ENCODE results near the gene SLC12A6.
"Not testable (repeated sequence)": the region's sequence is repeated elsewhere in the genome, so short reads cannot be mapped to it uniquely, and the experiment has no call there.

The SLC12A6 gene

DNA sequence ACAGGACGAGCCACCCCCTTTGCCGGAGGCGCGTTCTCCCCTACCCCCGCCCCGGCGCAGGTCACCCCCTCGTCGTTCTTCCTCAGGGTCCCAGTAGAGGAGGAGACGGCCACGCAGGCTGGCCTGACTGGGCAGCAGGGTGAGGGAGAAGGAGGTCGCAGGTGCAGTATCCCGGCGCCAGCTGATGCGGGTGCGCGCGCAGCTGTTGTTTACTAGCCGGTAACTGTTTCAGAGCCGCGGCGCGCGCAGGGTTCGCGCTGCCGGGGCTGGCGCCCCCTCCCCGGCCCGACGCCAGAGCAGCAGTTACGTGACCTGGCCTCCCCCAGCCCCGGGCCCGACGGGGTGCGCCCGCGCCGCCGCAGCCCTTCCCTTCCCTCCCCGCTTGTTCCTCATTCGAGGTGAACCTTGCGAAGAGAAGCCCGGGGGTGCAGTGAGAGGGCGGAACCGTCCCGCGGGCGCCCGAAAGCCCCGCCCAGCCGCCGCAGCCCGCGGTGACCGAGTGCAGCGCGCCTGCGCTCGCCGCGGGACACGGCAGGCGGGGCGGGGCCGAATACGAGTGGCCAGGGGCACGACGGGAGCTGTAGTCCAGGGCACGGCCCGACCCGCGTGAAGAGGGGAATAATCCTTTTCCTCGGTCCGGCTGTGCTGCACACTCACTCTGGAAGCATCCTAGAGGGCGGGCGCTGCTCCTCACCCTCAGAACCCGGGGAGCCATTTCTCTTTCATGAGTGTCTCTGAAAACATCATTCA lies at the start of gene SLC12A6:
SLC12A6 (minus strand) TSS at position 225 of the 750 bp plus-strand sequence. CDS start 1,101 bp downstream, outside the sequence.
- DNase-seq = peak; percentile 93

DNA sequence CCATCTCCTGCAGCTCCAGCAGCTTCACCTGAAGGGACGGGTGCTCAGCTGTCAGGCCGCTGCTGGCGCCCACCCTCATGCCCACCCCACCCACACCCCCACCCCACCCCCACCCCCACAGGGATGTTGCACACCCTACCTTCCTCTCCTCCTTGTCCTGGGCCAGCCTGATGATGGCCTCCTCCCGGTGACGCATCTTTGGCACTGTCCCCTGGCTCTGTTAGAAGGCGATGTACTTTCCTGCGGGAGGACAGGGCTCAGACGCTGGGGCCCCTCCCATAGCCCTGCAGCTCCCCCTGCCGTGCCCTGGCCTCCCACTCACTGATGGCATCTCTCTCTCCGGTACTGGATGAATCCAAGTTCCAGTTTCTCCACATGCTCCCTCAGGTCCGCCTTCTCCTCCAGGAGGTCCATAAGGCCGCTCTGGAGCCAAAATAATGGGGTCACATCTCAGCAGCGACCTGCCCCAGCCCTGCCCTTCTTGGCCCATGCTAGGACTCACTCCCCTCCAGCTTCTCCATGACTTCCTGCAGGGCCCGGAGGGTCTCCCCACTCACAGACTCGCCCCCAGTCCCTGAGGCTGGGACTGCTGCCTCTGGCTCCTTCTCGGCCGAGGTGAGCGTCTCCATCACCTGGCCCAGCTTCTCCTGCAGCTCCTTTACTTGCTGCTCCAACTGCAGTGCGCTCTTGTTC lies 44.4 kb upstream of the SLC12A6 start:
- DNase-seq = not testable (repeated sequence)

DNA sequence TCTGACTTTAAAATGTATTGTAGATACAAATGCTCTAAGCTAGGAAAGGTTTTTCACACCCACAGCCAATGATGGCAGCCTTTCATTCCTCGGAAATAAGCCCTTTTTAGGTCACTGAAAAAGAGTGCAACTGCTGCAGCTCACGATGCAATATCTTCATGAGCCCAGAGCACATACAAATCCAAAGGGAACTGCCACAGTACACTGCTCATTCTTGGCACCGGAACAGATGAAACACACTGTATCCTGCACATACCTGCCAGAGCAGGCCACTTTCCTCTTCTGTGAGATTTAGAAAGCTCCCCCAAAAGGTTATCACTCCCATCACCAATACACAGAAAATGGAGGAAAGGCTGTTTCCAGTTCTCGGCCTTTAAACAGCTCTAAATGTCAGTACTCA lies 42.9 kb upstream of the SLC12A6 start:
- DNase-seq = not testable (repeated sequence)

DNA sequence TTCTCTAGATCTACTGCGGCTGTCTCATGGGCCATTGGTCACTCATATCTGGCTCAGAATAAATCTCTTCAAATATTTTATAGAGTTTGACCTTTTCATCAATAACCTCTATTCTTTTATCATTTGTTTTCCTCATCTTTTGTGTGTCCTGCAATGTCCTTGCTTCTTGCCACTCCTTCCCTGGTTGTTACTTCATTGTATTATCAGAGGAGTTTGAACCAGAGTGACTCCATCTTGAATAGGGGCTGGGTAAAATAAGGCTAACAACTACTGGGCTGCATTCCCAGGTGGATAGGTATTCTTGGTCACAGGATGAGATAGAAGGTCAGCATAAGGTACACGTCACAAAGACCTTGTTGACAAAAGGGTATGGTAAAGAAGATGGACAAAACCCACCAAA lies 39.3 kb upstream of the SLC12A6 start:
- no peak for DNase-seq

DNA sequence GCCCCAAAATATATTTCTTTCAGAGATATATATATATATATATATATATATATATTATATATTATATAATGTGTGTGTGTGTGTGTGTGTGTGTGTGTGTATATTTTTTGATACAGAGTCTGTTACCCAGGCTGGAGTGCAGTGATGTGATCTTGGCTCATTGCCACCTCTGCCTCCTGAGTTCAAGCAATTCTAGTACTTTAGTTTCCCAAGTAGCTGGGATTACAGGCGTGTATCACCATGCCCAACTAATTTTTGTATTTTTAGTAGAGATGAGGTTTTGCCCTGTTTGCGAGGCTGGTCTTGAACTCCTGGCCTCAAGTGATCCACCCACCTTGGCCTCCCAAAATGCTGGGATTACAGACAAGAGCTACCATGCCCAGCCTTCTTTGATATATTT lies 38.0 kb upstream of the SLC12A6 start:
- DNase-seq = not testable (repeated sequence)

DNA sequence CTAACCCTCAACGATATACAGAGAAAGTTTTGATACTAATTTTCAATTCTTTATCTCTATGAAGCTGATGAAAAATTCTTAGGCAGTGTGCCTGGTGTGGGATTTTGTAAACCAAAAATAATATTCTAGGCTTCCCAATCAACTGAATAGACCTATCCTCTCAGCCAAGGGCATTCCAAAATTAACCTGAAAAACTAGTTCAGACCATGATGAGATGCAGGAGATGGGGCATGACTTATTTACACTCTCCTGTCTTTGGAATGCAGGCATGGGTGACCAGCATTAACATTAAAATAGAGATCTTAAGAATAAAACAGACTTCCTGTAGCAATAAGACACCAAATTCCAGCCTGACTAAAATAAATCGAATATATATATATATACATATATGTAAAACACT lies 37.2 kb upstream of the SLC12A6 start:
- DNase-seq = no peak

DNA sequence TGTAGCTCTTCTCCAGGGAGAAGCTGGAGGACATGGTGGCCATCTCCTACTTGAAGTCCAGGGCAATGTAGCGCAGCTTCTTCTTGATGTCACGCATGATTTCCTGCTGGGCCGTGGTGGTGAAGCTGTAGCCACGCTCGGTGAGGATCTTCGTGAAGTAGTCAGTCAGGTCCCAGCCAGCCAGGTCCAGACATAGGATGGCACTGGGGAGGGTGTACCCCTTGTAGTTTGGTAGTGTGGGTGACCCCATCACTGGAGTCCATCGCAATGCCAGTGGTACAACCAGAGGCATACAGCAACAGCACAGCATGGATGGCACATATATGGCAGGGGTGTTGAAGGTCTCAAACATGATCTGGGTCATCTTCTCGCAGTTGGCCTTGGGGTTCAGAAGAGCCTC lies 36.4 kb upstream of the SLC12A6 start:
- no peak for DNase-seq

DNA sequence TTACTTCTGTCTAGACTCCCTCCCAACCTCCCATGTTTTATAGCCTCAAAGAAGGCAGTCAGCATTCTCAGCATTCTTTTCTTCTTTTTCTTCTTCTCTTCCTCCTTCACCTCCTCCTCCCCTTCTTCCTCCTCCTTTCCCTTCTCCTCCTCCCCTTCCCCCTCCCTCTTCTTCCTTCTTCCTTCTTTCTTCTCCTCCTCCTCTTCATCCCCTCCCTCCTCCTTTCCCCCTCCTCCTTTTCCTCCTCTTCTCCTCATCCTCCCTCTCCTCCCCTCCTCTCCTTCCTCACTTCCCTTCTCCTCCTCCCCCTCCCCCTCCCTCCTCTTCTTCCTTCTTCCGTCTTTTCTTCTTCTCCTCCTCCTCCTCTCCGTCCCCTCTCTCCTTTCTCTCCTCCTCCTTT lies 33.1 kb upstream of the SLC12A6 start:
- no peak for DNase-seq

DNA sequence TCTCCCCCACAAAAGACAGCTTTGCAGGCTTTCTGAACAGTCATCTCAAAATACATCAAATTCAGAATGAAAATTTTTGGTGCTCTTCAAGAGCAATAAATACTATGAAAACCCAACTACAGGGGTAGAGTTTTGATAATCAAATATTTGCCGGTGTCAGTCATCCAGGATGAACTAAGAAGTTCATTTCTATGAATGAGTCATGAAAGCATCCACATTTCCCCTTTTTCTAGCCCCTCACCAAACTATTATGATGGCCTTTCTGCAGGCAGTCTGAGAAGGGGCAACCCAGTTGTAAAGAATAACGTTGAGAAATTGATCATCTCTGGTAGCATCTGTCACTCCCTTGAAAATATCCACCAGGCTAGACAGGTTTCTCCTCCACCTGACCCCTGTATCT lies 32.5 kb upstream of the SLC12A6 start:
- no peak for DNase-seq

DNA sequence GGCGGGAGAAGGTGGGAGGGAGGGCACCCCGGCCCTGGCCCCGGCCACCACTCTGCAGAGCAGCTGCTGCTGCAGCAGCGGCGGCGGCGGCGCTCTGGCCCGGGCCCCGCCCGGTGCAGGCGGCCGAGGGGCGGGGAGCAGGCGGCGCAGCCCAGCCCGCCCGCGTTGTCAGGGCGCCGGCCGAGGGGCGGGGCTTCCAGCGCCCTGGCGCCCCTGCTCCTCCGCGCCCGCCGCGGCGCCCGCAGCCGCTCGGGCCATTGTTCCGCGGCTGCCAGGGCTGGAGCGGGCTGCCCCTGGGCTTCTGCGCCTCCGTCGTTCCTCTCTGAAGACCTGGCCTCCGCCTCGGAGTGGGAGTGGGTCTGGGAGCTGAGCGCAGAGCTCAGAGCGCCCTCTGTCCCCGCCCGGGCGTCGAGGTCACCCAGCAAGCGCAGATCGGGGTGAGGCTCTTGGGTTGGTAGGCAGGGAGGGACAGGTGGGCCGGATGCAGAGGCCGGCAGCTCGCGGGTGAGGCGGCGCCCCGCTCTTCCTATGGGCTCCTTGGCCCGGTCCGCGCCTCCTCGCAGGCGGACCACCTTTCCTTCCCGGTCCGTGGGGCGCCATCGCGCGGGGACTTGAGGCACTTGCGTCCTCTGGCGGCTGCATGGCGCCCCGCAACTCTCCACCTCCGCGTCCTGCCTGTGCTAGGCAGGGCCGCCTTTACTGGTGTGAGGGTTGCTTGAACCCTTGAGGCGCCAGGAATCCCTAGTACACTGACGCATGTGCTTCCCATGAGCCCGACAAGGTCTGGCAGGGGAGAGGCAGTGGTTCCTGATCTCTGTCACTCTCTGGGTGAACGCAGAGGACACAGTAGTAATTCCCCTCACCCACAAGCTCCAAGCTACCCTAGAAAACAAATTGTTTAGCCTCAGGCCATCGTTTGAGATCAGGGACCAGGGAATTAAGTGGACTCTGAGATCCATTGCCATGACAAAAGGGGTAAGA lies 29.8 kb upstream of the SLC12A6 start, which contains the start of gene LPCAT4:
LPCAT4 (minus strand) TSS at position 96 of the 981 bp plus-strand sequence. CDS start 96 bp downstream, outside the sequence.
- DNase-seq = peak; percentile 91

DNA sequence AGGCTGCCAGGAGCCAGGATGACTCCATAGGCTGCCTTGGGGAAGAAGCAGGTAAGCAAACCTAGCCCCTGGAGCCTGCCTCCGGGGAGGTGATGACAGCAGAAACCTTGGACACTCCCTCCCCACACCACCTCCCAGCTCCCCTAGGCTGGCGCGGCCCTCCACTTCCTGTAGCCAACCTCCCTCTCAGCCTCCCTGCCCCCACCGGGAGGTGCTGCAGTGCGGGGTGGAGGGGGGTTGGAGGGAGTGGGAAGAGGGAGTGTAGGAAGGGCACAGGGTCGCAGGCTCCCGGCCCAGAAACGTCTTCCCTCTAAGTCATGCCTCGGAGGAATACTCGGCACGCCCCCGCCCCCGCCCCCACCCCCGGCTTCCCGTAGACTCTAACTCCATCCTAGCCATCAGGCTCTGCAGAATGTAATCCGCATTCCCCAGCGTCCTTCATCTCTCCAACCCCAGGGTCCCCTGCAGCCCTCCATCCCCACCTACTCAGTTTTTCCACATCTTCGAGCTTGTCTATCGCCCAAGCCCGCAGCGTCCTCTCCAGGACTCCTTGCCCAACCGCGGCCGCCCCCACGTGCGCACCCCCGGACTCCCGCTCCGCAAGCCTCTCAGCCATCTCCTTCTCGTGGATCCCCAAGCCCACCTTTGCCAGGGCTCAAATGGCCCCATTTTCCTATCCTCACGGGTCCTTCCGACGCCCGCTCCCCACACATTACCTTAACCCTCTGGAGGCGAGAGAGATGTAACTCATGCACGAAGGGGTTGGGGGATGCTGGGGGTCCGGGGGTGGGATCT lies 28.9 kb upstream of the SLC12A6 start:
- peak; percentile 73 for DNase-seq

DNA sequence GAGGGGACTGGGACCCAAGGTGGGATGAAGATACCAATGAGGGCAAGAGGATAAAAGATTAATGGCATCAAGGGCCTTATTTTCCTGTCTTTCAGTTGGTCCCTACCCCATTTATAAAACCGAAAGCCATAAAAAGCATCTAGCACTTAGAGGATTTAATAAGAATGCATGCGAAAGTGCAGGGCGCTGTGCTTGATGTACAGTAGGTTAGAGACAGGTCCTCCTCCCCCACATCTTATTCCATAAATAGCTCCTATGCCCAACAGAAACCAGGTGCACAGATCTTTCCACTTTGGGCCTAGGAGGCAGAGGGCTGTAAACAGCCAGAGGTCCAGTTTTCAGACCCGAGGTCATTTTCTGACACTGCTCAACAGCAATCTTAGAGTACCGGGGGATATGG lies 28.3 kb upstream of the SLC12A6 start:
- DNase-seq = no peak

DNA sequence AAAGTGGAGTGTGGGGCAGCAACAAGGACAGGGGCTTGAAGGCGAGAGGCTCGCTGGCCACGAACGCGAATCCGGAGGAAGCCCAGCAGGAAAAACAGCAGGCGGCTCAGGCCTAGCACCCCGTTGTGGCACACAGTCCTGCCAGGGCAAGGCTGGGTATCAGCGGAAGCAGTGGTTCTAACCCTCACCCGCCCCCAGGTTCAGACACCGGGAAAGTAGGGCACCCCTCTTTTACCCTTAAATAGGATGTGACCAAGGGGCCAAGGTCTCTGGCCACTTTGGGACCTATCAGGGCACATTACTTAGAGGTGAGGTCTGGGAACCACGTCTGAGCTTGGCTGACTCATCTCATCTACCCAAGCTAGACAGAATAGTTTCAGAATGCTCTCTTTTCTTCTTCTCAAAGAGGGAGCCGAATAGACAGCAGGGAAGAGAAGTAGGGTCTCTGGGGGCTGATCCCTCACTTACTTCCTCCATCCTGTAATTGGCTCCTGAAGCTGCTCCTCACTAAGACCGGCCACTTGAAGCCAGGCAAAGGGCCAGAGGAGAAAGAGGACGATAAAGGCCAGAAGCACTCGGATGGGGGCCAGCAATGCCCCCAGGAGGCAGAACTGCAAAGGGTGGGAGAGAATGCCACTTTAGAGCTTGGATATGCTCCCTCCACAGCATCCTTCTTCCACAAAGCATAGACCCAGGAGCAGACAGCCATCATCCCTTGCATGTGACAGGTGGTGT lies 27.7 kb upstream of the SLC12A6 start:
- DNase-seq = no peak

DNA sequence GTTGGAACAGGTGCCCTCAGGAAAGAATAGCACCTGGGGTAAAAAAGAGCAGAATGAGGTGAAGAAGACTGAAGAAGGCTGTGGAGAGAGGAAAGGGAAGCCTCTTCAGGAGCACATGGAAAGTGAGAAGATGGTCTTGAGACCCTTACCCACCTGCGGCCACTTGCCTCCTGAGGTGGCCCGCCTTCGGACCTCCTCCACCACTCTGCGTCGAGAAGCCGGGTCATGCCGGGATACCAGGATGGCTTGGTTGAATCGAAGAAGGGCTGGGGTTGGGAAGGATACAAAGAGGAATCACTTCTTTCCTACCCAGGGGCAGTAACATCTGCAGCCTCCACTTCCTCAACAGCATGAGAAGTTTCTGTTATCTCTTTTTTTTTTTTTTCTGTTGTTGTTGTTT lies 26.5 kb upstream of the SLC12A6 start:
- DNase-seq = no peak

DNA sequence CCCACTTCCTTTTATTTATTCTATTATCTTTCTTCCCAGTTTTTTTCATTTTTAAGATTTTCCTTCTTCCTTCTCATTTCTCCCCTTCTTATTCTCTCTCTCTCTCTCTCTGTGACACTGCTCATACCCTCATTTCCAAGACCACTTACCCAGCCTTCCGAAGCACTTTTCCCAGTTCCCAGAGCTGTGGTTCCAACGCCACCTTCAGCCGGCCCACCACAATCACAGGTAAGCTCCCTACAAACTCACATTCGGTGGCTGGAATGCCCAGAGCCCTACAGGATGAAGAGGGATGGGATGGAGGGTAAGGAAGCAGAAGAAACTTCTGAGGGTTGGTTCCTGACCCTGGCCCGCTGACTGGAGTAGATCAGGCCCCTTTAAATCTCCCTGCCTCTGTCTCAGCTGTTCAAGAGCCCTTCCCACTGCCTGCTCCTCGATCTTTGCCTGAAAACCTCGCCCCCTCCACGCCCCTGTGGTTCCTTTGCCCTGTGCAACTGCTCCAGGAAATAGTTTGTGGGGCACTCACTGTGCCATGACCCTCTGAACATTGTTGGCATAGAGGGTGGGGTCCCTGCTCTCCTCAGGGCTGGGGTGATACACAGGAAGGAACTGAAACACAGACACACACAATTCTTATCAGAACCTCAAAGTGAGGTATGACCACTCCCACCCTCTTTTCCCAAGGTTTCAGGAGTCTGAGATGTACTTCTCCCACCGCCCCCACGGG lies 24.6 kb upstream of the SLC12A6 start:
- DNase-seq = no peak

DNA sequence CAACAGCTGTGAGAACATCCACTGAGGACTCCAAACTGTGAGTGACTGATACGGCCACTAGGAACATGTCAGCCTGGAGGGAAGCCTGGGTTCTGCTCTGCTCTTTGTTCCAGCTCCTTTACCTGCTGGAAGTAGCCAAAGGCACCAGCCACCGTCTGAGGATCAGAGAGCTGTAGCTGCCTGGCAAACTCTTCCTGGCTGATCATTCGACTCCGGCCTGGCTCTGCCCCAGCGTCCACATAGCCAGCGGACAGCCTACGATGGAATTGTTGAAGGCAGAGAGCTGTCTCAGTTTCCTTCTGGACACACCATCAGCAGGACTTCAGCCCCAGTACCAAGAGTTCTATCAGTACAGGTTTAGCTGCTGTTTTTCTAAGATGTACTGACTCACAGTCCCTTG lies 23.7 kb upstream of the SLC12A6 start:
- no peak for DNase-seq

DNA sequence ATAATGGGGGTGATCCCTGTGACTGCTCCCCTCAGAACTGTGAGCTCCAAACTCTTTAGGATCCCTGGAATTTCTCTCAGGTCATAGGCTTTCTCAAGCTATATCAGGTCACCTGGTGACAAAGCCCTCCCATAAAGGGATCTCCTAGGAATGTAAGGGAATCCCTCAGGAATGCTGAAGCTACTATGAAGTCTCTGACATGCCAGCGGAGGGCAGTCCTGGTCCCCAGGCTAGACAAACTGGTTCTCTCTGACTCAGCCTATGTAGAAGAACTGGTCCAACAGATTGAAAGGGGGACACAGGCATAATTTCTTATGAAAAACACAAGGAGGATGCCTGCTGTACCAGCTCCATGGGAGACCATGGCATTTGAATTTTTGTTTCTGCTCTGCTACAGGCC lies 22.7 kb upstream of the SLC12A6 start:
- no peak for DNase-seq

DNA sequence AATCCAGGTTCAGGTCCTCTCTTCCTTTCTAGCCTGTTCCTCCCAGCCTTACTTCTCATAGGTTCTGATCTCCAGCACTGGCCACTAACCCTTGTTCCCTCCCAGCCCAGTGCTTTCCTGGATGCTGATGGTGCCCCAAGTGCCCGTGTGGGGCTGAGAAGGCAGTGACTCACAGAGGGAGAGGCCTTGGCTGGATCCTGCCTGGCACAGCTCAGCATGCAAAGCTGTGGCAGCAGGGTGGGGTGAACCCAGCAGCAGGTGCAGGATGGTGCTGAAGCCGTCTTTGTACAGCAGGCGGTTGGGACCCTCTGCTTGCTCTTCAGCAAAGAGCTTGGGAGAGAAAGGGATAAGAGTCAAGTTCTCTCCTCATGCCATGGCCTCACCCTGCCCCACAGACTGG lies 21.8 kb upstream of the SLC12A6 start:
- DNase-seq = no peak

DNA sequence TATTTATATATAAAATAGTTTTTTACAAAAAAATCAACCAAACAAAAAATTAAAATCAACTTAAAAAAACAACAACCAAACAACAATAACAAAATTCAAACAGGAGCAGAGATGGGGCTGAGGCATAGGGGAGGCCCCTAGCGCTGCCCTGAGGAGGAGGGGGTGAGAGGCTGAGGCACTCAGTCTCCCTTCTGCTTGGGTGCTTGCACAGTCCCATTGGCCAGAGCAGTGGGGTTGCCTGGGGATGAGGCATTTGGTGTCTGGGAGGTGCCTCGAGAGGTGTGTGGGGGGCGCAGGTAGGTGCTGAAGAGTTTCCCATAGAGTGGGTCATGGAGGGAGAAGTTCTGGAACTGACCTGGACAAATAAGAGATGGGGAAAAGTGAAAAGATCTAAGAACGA lies 21.4 kb upstream of the SLC12A6 start:
- no peak for DNase-seq

DNA sequence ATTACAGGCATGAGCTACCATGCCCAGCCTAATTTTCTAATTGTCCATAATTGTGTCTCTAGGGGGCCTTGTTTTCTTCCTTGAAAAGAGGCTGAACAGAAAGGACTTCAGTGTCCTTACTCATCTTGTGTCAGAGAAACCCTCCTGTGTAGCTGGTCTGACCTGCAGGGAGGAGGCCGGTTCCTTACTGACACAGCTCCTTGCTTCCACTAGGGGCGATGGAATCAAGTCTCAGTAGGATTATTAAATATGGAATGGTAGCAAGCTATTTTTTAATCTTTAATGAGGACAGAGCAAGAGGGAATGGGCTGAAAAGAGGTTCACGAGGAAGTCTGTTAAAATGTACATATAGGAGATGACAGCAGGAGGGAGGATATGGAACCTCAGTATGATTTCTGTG lies 20.8 kb upstream of the SLC12A6 start:
- no peak for DNase-seq

DNA sequence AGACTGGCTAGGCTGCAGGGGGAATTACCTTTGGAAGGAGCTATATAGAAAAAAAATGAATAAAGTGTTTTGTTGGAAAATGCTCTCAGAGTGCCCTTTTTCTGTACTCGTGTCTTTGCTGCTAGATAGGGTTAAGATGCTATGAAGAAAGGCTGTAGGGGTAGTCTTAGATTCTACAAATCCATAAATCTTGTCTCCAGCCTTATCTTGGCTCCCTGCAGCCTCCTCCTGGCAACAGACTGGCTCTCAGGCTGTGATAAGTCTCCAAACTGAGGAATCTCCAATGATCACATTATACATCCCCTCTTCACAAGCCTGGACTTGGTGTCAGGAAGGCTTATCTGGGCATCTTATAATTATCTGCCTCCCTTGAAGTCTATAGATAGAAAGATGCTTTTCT lies 20.1 kb upstream of the SLC12A6 start:
- no peak for DNase-seq

Data from stimulated activated CD8-positive, alpha-beta memory T cell treated with anti-CD3 and anti-CD28 coated beads, Interleukin-4, amount 100 ng/mL, for 48 hours (primary cell).